Neural cell (in vitro differentiated cells): ENCODE data around the gene HMX1. TPM values are rescaled to one million over a fixed set of nuclear protein-coding genes. Genes with fewer than 3 reads are reported as not detected.

Experiments
- H2AFZ ChIP-seq: fragments of 200-600, 300-800 bp; sonication (generic), shearing (Covaris generic); 2 replicates; pipeline ENCODE4 v1.6.0; 2014; ENCODE audit warnings: low read depth, mild to moderate bottlenecking, antibody characterized with exemption, low read length, moderate library complexity
- H3F3A ChIP-seq: fragments of 200-600 bp; shearing (Covaris generic); 2 replicates; pipeline ENCODE4 v1.6.1; 2016; ENCODE audit warnings: mild to moderate bottlenecking, moderate library complexity, mixed read lengths, antibody characterized with exemption, low read length; ENCODE audit not compliant: insufficient read depth, poor library complexity, severe bottlenecking
- H3K27ac ChIP-seq: fragments of 200-600, 300-800 bp; sonication (generic), shearing (Covaris generic); 2 replicates; pipeline ENCODE4 v1.5.1; 2014; ENCODE audit warnings: mild to moderate bottlenecking, low read length, moderate library complexity
- H3K27me3 ChIP-seq: fragments of 300-800, 200-600 bp; sonication (generic), shearing (Covaris generic); 2 replicates; pipeline ENCODE4 v1.6.0; 2014; ENCODE audit warnings: mild to moderate bottlenecking, low read depth, low read length, moderate library complexity; ENCODE audit not compliant: insufficient read depth
- H3K36me3 ChIP-seq: fragments of 300-800, 200-600 bp; sonication (generic), shearing (Covaris generic); 2 replicates; pipeline ENCODE4 v1.5.1; 2014; ENCODE audit warnings: mild to moderate bottlenecking, antibody characterized with exemption, low read length, moderate library complexity; ENCODE audit not compliant: insufficient read depth
- H3K4me2 ChIP-seq: fragments of 300-800, 200-600 bp; sonication (generic), shearing (Covaris generic); 2 replicates; pipeline ENCODE4 v1.6.0; 2014; ENCODE audit warnings: mild to moderate bottlenecking, low read length
- H3K4me3 ChIP-seq: fragments of 300-800, 200-600 bp; sonication (generic), shearing (Covaris generic); 2 replicates; pipeline ENCODE4 v1.5.1; 2014; ENCODE audit warnings: mild to moderate bottlenecking, low read length, moderate library complexity
- H3K79me2 ChIP-seq: fragments of 200-600 bp; shearing (Covaris generic); replicated peaks from 2 replicates; pipeline ENCODE4 v1.6.0; 2014; ENCODE audit warnings: mild to moderate bottlenecking, low read length, moderate library complexity; ENCODE audit not compliant: insufficient read depth
- H3K9ac ChIP-seq: fragments of 300-800, 200-600 bp; sonication (generic), shearing (Covaris generic); 2 replicates; pipeline ENCODE4 v1.6.1; 2016; ENCODE audit warnings: mild to moderate bottlenecking, low read length, mixed read lengths
- H3K9me2 ChIP-seq: fragments of 200-600 bp; shearing (Covaris generic); 2 replicates; pipeline ENCODE4 v1.6.1; 2016; ENCODE audit warnings: mild to moderate bottlenecking, low read length, mixed read lengths; ENCODE audit not compliant: insufficient read depth
- H3K9me3 ChIP-seq: fragments of 200-600, 300-800 bp; sonication (generic), shearing (Covaris generic); 2 replicates; pipeline ENCODE4 v1.6.1; 2016; ENCODE audit warnings: mild to moderate bottlenecking, mixed run types, low read length, moderate library complexity, mixed read lengths
- H4K20me1 ChIP-seq: fragments of 200-600 bp; shearing (Covaris generic); 2 replicates; pipeline ENCODE4 v1.6.1; 2016; ENCODE audit warnings: mild to moderate bottlenecking, mixed run types; ENCODE audit not compliant: insufficient read depth
- EP300 ChIP-seq: fragments of 450-650 bp; conservative IDR thresholded peaks from 2 replicates; pipeline ENCODE4 v1.6.1; 2014; ENCODE audit warnings: antibody characterized with exemption, mild to moderate bottlenecking, moderate library complexity; ENCODE audit not compliant: poor library complexity, severe bottlenecking
- EZH2 ChIP-seq: fragments of 200-600, 300-800 bp; shearing (Covaris generic), sonication (generic); IDR thresholded peaks from 2 replicates; pipeline ENCODE4 v1.6.1; 2014; ENCODE audit warnings: antibody characterized with exemption, low read length, borderline replicate concordance, mild to moderate bottlenecking; ENCODE audit not compliant: insufficient read depth, poor library complexity, severe bottlenecking
- MXI1 ChIP-seq: fragments of 450-650 bp; conservative IDR thresholded peaks from 2 replicates; pipeline ENCODE4 v1.6.1; 2014; ENCODE audit warnings: antibody characterized with exemption, mild to moderate bottlenecking; ENCODE audit not compliant: poor library complexity, severe bottlenecking
- POLR2AphosphoS5 ChIP-seq: IDR thresholded peaks from 2 replicates; pipeline ENCODE4 v1.6.1; 2012
- RAD21 ChIP-seq: fragments of 450-650 bp; conservative IDR thresholded peaks from 2 replicates; pipeline ENCODE4 v1.6.1; 2014; ENCODE audit warnings: antibody characterized with exemption, mild to moderate bottlenecking, moderate library complexity
- REST ChIP-seq: IDR thresholded peaks from 2 replicates; pipeline ENCODE4 v1.6.1; 2012; ENCODE audit warnings: borderline replicate concordance
- SMC3 ChIP-seq: fragments of 450-650 bp; conservative IDR thresholded peaks from 2 replicates; pipeline ENCODE4 v1.6.1; 2014; ENCODE audit warnings: antibody characterized with exemption, mild to moderate bottlenecking, moderate library complexity; ENCODE audit not compliant: poor library complexity
- TAF1 ChIP-seq: IDR thresholded peaks from 2 replicates; pipeline ENCODE4 v1.6.1; 2012; ENCODE audit warnings: low read depth
- polyA plus RNA-seq: library from polyadenylated mRNA; depleted of rRNA; stranded (reverse); fragments of >200 nt; gene quantifications from 2 replicates; pipeline ENCODE4 v1.2.3, GENCODE V29; 2014
- TF ChIP-seq, protein P1 (sequence below): fragments of 450-650 bp; IDR thresholded peaks from 2 replicates; pipeline ENCODE4 v1.5.1; 2014; ENCODE audit warnings: antibody characterized with exemption, mild to moderate bottlenecking, moderate library complexity; ENCODE audit not compliant: poor library complexity, severe bottlenecking

The HMX1 gene
- polyA plus RNA-seq, 1 donor from 2014 or later: 0.89 TPM

- H2AFZ ChIP-seq: no peak overlapping the region
- no peak overlapping the region for H3K4me3 ChIP-seq
- no peak overlapping the region for H3K27ac ChIP-seq
- H3K27me3 ChIP-seq: no peaks in the 10 kb centered on the region
- no peaks in the 10 kb centered on the region for H3K9me2 ChIP-seq
- no peak overlapping the region for H3K9ac ChIP-seq
- no peaks in the 10 kb centered on the region for H3K9me3 ChIP-seq
- no peaks in the 10 kb centered on the region for H4K20me1 ChIP-seq
- no peak overlapping the region for H3K4me2 ChIP-seq
- TF ChIP-seq RAD21 (no peak), TAF1 (no peak), SMC3 (no peak), MXI1 (no peak), EZH2 (no peak), REST (no peak), EP300 (no peak), POLR2AphosphoS5 (no peak)
- TF ChIP-seq, protein P1, sequence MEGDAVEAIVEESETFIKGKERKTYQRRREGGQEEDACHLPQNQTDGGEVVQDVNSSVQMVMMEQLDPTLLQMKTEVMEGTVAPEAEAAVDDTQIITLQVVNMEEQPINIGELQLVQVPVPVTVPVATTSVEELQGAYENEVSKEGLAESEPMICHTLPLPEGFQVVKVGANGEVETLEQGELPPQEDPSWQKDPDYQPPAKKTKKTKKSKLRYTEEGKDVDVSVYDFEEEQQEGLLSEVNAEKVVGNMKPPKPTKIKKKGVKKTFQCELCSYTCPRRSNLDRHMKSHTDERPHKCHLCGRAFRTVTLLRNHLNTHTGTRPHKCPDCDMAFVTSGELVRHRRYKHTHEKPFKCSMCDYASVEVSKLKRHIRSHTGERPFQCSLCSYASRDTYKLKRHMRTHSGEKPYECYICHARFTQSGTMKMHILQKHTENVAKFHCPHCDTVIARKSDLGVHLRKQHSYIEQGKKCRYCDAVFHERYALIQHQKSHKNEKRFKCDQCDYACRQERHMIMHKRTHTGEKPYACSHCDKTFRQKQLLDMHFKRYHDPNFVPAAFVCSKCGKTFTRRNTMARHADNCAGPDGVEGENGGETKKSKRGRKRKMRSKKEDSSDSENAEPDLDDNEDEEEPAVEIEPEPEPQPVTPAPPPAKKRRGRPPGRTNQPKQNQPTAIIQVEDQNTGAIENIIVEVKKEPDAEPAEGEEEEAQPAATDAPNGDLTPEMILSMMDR: no peak
- no peaks in the 10 kb centered on the region for H3K79me2 ChIP-seq
- no peaks in the 10 kb centered on the region for H3F3A ChIP-seq
- H3K36me3 ChIP-seq: no peaks in the 10 kb centered on the region
Observed at GRCh38 chr4:8908206-8908893, 36.7 kb upstream of the HMX1 start.

DNA sequence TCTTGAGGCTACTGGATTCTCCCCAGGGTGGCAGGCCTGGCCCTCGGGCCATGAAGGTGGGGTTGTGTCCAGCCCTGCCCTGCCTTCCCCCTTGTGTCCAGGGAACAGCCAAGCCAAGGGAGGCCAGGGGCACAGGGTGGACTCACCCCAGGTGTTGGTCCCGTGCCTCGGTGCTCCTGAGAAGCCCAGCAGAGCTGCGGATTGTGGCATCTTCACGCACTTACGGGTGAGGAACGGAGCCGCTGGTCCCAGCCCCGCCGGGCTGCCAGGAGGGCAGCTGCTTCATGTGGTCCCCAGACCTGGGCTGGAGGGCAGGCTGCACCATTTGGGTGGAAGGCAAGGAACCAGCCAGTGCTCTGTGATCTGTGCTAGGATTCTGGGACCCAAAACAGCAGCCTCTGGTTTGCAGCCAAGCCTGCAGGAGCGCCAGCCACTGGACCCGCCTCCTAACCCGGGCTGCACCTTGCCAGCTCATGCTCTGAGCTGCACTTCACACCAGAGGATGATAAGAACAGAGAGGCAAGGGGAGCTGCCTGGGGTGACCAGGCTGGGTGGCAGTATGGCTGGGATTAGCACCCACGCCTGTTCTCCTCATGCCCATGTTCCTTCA, 36.1 kb upstream of the HMX1 start:
- H3K27me3 ChIP-seq: no peaks in the 10 kb centered on the region
- no peak overlapping the region for H3K27ac ChIP-seq
- no peaks in the 10 kb centered on the region for H3K9me3 ChIP-seq
- no peak overlapping the region for H2AFZ ChIP-seq
- no peaks in the 10 kb centered on the region for H3K79me2 ChIP-seq
- H3K4me3 ChIP-seq: no peak overlapping the region
- H4K20me1 ChIP-seq: no peaks in the 10 kb centered on the region
- H3K36me3 ChIP-seq: no peaks in the 10 kb centered on the region
- TF ChIP-seq EP300 (no peak), MXI1 (no peak), REST (no peak), POLR2AphosphoS5 (no peak), SMC3 (no peak), RAD21 (no peak), EZH2 (no peak), TAF1 (no peak)
- TF ChIP-seq, protein P1: no peak
- H3K9ac ChIP-seq: no peak overlapping the region
- no peaks in the 10 kb centered on the region for H3K9me2 ChIP-seq
- H3F3A ChIP-seq: no peaks in the 10 kb centered on the region
- no peak overlapping the region for H3K4me2 ChIP-seq
